BLaER1 treated with 17β-estradiol and CSF1 and Interleukin-3, amounts not matched to agents 10 nM and 100 nM (cell line): ENCODE measurements around the gene DPYSL5.

Experiments used
- H3K27ac ChIP-seq, 11 experiments: shearing (Covaris generic); formaldehyde crosslinking; 2 replicates each; pipeline ENCODE4 v1.8.1; 2022
- H3K27me3 ChIP-seq, 11 experiments: shearing (Covaris generic); formaldehyde crosslinking; 2 replicates each; pipeline ENCODE4 v1.8.1; 2022
- H3K36me3 ChIP-seq, 11 experiments: shearing (Covaris generic); formaldehyde crosslinking; 2 replicates each; pipeline ENCODE4 v1.8.1; 2022
- H3K4me1 ChIP-seq, 10 experiments: shearing (Covaris generic); formaldehyde crosslinking; 2 replicates each; pipeline ENCODE4 v1.8.1; 2022
- H3K4me2 ChIP-seq, 11 experiments: shearing (Covaris generic); formaldehyde crosslinking; 2 replicates each; pipeline ENCODE4 v1.8.1; 2022
- H3K4me3 ChIP-seq, 10 experiments: shearing (Covaris generic); formaldehyde crosslinking; 2 replicates each; pipeline ENCODE4 v1.8.1; 2022
- H3K9ac ChIP-seq, 11 experiments: shearing (Covaris generic); formaldehyde crosslinking; 2 replicates each; pipeline ENCODE4 v1.8.1; 2022
- H3K9me3 ChIP-seq, 11 experiments: shearing (Covaris generic); formaldehyde crosslinking; replicated peaks in 1 of 11; 2 replicates each; pipeline ENCODE4 v1.8.1; 2022
- H4K20me1 ChIP-seq, 11 experiments: shearing (Covaris generic); formaldehyde crosslinking; 2 replicates each; pipeline ENCODE4 v1.8.1; 2022
- Cebpa-rat ChIP-seq, 11 experiments: shearing (Covaris generic); IDR thresholded peaks; 2 replicates each; pipeline ENCODE4 v1.8.1; 2022

Gene DPYSL5

GRCh38 chr2:26940001-26940400 lies 92.1 kb downstream of the DPYSL5 start:
- Histone ChIP-seq H3K27me3 (no peaks in the 10 kb centered on the region), H4K20me1 (peaks cover 0 to 4% (median 0%) of the 10 kb centered on the region in 11 experiments; a peak in 1 of 22 replicates), H3K9me3 (no peaks in the 10 kb centered on the region), H3K27ac (no peak overlapping the region), H3K4me1 (no peaks in the 10 kb centered on the region), H3K4me3 (no peak overlapping the region), H3K9ac (no peak overlapping the region), H3K4me2 (no peak overlapping the region), H3K36me3 (no peaks in the 10 kb centered on the region)
- TF ChIP-seq Cebpa-rat (IDR thresholded peaks at IDR 0.05) = no peak

- Histone ChIP-seq H4K20me1 (peaks cover 0 to 4% (median 0%) of the 10 kb centered on the region in 11 experiments; a peak in 1 of 22 replicates), H3K4me1 (no peaks in the 10 kb centered on the region), H3K36me3 (no peaks in the 10 kb centered on the region), H3K9me3 (no peaks in the 10 kb centered on the region), H3K27ac (no peak overlapping the region), H3K27me3 (no peaks in the 10 kb centered on the region), H3K9ac (no peak overlapping the region), H3K4me3 (no peak overlapping the region), H3K4me2 (no peak overlapping the region)
- TF ChIP-seq Cebpa-rat (IDR thresholded peaks at IDR 0.05) = no peak
Measured at GRCh38 chr2:26941486-26941885, 93.6 kb downstream of the DPYSL5 start.

GRCh38 chr2:26942543-26943295 lies 94.8 kb downstream of the DPYSL5 start:
- Histone ChIP-seq H3K36me3 (no peaks in the 10 kb centered on the region), H3K4me3 (no peak overlapping the region), H3K27ac (no peak overlapping the region), H3K9me3 (no peaks in the 10 kb centered on the region), H3K4me1 (no peaks in the 10 kb centered on the region; a peak in 1 of 20 replicates), H3K4me2 (no peak overlapping the region), H4K20me1 (peaks cover 0 to 4% (median 0%) of the 10 kb centered on the region in 11 experiments; a peak in 1 of 22 replicates), H3K9ac (no peak overlapping the region), H3K27me3 (no peaks in the 10 kb centered on the region)
- TF ChIP-seq Cebpa-rat (IDR thresholded peaks at IDR 0.05) = no peak

DNA sequence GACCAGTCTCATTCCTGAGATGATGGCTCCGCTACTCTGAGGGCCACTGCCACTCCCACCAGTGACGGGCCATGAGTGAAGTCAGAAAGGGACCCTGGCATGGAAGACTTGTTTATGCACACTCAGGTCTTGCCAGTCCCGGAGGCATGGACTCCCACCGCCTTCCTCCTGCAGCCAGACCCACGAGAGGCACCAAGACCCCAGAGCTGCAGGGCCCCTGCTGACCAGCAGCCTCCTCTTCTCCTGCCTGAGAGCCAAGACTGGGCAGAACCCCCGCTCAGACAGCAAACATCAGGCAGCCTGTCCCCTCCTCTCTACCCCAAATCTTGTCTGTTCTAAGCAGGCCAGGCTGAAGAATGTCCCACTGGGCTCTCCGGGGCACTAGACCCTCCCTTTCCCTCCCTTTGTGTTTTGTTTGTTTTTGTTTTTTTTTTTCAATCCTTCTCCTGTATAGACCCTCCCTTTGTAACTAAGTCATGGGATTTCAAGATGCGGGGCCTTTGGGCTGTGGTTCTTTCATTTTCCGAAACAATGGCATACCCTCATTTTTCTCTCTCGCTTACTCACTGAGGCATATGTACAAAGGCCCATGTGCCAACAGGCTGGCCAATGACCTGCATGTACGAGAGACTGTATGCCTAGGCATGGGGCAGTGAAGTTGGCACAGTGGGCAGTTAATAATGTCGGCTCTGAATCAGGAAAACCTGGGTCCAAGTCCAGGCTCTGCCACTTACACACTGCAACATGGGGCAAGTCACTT lies 98.2 kb downstream of the DPYSL5 start:
- H3K36me3 ChIP-seq = no peaks in the 10 kb centered on the region
- no peak overlapping the region for H3K4me3 ChIP-seq
- H3K27ac ChIP-seq = no peak overlapping the region
- peaks cover 0 to 4% (median 0%) of the 10 kb centered on the region in 11 experiments; a peak in 1 of 22 replicates for H4K20me1 ChIP-seq
- no peaks in the 10 kb centered on the region; a peak in 1 of 20 replicates for H3K4me1 ChIP-seq
- H3K9ac ChIP-seq = no peak overlapping the region
- H3K27me3 ChIP-seq = no peaks in the 10 kb centered on the region
- H3K4me2 ChIP-seq = no peak overlapping the region
- TF ChIP-seq Cebpa-rat (IDR thresholded peaks at IDR 0.05) = no peak
- no peaks in the 10 kb centered on the region for H3K9me3 ChIP-seq

GRCh38 chr2:26946841-26947784 lies 99.2 kb downstream of the DPYSL5 start:
- Histone ChIP-seq H4K20me1 (peaks cover 0 to 4% (median 0%) of the 10 kb centered on the region in 11 experiments; a peak in 1 of 22 replicates), H3K27ac (no peak overlapping the region), H3K9me3 (no peaks in the 10 kb centered on the region), H3K36me3 (no peaks in the 10 kb centered on the region), H3K4me2 (no peak overlapping the region), H3K9ac (no peak overlapping the region), H3K4me1 (peaks cover 0 to 9% (median 2%) of the 10 kb centered on the region in 10 experiments; a peak in 8 of 20 replicates), H3K4me3 (no peak overlapping the region), H3K27me3 (no peaks in the 10 kb centered on the region)
- TF ChIP-seq Cebpa-rat (IDR thresholded peaks at IDR 0.05) = no peak

GRCh38 chr2:26948800-26949199 lies 100.9 kb downstream of the DPYSL5 start:
- H3K27me3 ChIP-seq = no peaks in the 10 kb centered on the region
- no peaks in the 10 kb centered on the region; a peak in 1 of 22 replicates for H4K20me1 ChIP-seq
- no peaks in the 10 kb centered on the region for H3K36me3 ChIP-seq
- no peak for TF ChIP-seq Cebpa-rat (IDR thresholded peaks at IDR 0.05)
- H3K4me2 ChIP-seq = no peak overlapping the region
- H3K27ac ChIP-seq = no peak overlapping the region
- no peak overlapping the region for H3K9ac ChIP-seq
- peaks cover 0 to 11% (median 2%) of the 10 kb centered on the region in 10 experiments; a peak in 8 of 20 replicates for H3K4me1 ChIP-seq
- no peak overlapping the region for H3K4me3 ChIP-seq
- no peaks in the 10 kb centered on the region for H3K9me3 ChIP-seq

- Histone ChIP-seq H4K20me1 (no peaks in the 10 kb centered on the region; a peak in 1 of 22 replicates), H3K27ac (no peak overlapping the region), H3K4me3 (no peak overlapping the region), H3K36me3 (no peaks in the 10 kb centered on the region), H3K4me2 (no peak overlapping the region), H3K9me3 (no peaks in the 10 kb centered on the region), H3K27me3 (no peaks in the 10 kb centered on the region), H3K4me1 (peaks cover 0 to 11% (median 2%) of the 10 kb centered on the region in 10 experiments; a peak in 8 of 20 replicates), H3K9ac (no peak overlapping the region)
- no peak for TF ChIP-seq Cebpa-rat (IDR thresholded peaks at IDR 0.05)
Measured at GRCh38 chr2:26950246-26950645, 102.3 kb downstream of the DPYSL5 start.

GRCh38 chr2:26951236-26951635 lies 103.3 kb downstream of the DPYSL5 start:
- Histone ChIP-seq H3K27ac (no peak overlapping the region), H3K4me3 (no peak overlapping the region), H3K4me2 (peak overlapping the region in 2 of 11 experiments; percentile 17 to 24; a peak in 3 of 22 replicates), H4K20me1 (no peaks in the 10 kb centered on the region; a peak in 1 of 22 replicates), H3K9ac (no peak overlapping the region), H3K27me3 (no peaks in the 10 kb centered on the region), H3K36me3 (no peaks in the 10 kb centered on the region), H3K9me3 (no peaks in the 10 kb centered on the region), H3K4me1 (peaks cover 0 to 11% (median 2%) of the 10 kb centered on the region in 10 experiments; a peak in 8 of 20 replicates)
- TF ChIP-seq Cebpa-rat (IDR thresholded peaks at IDR 0.05) = no peak
